SK-MEL-5 (cell line): ENCODE data around the gene GNG8. TPM values are rescaled to one million over a fixed set of nuclear protein-coding genes. Genes with fewer than 3 reads are reported as not detected.
A peak's percentile ranks its signal among the peaks of the same experiment; 100 is the strongest.

ENCODE experiments used
- DNase-seq: peaks from one replicate; pipeline ENCODE4 v3.0.0-alpha.2; 2016; ENCODE audit warnings: low read depth, low spot score
- in situ Hi-C: cut with HindIII; loops from 2 replicates; pipeline ENCODE4 v1.10.0; 2016; ENCODE audit warnings: low sequenced_read_pairs, high pct_unique_total_duplicates, low pct_unique_long_range_greater_than_20kb
- total RNA-seq: library from RNA; depleted of rRNA; stranded (reverse); fragments of >200 nt; shearing (Covaris generic); gene quantifications from 2 replicates; pipeline ENCODE4 v1.2.3, GENCODE V29; 2014; rRNA removed

The GNG8 gene
- total RNA-seq, 1 experiment from 2014 or later, result not detected

DNA sequence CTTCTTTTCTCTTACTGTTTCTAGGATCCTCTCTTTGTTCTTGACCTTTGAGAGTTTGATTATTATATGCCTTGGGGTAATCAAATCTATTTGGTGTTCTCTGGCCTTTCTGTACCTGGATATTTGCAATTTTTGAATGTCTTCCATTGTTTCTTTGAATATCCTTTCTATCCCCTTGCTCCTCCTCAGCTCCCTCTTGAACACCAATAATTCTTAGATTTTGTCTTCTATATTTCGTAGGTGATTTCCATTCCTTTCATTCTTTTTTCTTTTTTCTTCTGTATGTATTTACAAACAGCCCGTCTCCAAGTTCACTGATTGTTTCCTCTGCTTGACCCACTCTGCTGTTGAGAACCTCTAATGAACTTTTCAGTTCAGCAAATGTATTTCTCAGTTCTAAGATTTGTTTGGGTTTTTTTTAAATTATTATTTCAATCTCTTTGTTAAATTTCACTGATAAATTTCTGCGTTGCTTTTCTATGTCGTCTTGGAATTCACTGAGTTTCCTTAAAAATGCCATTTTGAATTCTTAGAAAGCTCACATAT is 37.6 kb downstream of the GNG8 start:
- no peak for DNase-seq
- in situ Hi-C loops, result no loop called here

DNA sequence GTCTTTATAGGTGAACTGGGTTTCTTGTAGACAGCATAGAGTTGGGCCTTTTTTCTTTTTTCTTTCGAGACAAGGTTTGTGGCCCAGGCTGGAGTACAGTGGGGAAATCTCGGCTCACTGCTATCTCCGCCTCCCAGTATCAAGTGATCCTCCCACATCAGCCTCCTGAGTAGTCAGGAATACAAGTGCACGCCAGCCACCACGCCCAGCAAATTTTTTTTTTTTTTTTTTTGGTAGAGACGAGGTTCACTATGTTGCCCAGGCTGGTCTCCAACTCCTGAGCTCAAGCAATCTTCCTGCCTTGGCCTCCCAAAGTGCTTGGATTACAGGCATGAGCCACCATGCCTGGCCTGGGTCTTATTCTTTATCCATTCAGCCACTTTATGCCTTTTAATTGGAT is 40.0 kb downstream of the GNG8 start:
- in situ Hi-C loops, result no loop called here
- DNase-seq, result peak; percentile 24

DNA sequence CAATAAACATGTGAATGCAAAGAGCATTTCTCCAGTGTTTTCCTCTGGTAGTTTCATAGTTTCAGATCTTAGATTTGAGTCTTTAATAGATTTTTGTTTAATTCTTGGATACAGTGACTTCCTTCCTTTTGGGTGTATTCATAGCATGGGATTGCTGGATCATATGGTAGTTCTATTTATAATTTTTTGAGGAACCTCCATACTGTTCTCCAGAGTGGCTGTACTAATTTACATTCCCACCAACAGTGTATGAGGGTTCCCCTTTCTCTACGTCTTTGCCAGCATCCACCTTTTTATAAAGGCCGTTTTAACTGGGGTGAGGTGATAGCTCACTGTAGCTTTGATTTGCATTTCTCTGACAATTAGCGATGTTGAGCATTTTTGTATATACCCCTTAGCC is 44.1 kb downstream of the GNG8 start:
- no peak for DNase-seq
- in situ Hi-C loops, result no loop called here

DNA sequence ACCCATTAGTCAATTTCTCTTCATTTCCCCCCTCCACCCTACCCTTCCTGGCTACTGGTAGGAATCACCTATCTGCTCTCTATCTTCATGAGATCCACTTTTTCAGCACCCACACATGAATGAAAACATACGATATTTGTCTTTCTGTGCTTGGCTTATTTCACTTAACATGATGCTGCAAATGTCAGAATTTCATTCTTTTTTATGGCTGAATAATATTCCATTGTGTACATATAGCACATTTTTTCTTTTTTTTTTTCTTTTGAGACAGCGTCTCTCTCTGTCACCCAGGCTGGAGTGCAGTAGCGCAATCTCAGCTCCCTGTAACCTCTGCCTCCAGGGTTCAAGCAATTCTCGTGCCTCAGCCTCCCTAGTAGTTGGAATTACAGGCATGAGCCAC is 44.7 kb downstream of the GNG8 start:
- in situ Hi-C loops, result no loop called here
- DNase-seq, result no peak

DNA sequence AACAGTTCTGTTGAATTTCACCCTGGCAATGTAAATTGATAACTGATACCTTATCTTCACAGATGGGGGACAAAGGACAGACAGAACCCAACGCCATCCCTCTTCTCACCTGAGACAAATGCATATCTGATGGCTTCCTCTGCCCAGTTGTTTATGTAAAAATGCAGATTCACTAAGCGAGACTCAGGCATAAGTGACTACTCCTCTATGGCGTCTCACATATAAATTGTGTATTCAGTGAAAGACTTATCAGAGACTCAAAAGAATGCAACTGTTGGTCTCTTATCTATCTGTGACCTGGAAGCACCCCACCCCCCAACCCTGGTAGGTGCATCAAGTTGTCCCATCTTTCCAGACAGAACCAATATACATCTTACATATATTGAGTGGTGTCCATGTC is 48.1 kb downstream of the GNG8 start:
- DNase-seq, result no peak
- in situ Hi-C loops, result no loop called here

DNA sequence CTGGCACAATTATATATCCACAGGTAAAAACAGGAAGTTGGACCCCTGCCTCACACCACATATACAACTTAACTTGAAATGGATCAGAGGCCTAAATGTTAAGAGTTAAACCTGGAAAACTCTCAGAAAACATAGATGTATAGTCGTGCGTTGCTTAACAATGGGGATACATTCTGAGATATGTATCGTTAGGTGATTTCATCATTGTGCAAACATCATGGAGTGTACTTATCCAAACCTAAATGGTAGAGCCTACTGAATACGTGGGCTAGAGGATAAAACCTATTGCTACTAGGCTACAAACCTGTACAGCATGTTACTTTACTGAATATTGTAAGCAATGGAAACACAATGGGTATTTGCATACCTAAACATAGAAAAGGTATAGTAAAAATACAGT is 49.7 kb downstream of the GNG8 start:
- no peak for DNase-seq

DNA sequence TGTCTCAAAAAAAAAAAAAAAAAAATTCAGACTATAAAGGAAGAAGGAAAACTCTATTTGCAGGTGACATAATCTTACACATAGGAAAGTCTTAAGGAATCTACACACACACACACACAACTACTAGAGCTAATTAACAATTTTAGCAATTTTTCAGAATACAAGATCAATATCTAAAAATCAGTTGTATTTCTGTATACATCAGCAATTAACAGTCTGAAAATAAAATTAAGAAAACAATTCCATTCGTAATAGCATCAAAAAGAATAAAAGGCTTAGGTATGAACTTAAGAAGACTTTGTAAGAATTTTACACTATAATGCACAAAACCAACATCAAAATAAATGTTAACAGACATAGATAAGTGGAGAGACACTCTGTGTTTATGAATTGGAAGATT is 50.5 kb downstream of the GNG8 start:
- in situ Hi-C loops, result no loop called here
- no peak for DNase-seq

More for the DNA sequence above, 49.7 kb downstream of the GNG8 start:
- in situ Hi-C loops, result no loop called here

Other genes starting within 250 kb of the GNG8 start
- gene CCDC8, start 222.6 kb downstream of the GNG8 start, total RNA-seq, result not detected in 2 replicates
- gene PNMA8C, start 207.3 kb downstream of the GNG8 start, total RNA-seq, result 0.03 TPM in 1 of 2 replicates, not detected in the other
- 22.9 and 24.5 TPM in 2 replicates for gene PNMA8A, start 164.6 kb downstream of the GNG8 start, total RNA-seq
- gene PNMA8B, start 140.3 kb downstream of the GNG8 start, total RNA-seq, result not detected in 2 replicates
- 106 and 117 TPM in 2 replicates for gene CALM3, start 34.9 kb downstream of the GNG8 start, total RNA-seq
- gene PTGIR, start 11.1 kb downstream of the GNG8 start, total RNA-seq, result not detected in 2 replicates
- 3.4 and 3.8 TPM in 2 replicates for gene DACT3, start 25.0 kb upstream of the GNG8 start, total RNA-seq
- 3.2 and 4.6 TPM in 2 replicates for gene PRKD2, start 80.9 kb upstream of the GNG8 start, total RNA-seq
- 10.3 and 11.3 TPM in 2 replicates for gene FKRP, start 109.9 kb upstream of the GNG8 start, total RNA-seq
- 52.7 and 61.9 TPM in 2 replicates for gene STRN4, start 110.2 kb upstream of the GNG8 start, total RNA-seq
- 90.2 and 105 TPM in 2 replicates for gene SLC1A5, start 152.4 kb upstream of the GNG8 start, total RNA-seq
- 182 and 183 TPM in 2 replicates for gene AP2S1, start 214.6 kb upstream of the GNG8 start, total RNA-seq
- 14.2 and 16.8 TPM in 2 replicates for gene ARHGAP35, start 224.8 kb upstream of the GNG8 start, total RNA-seq